Spleen (tissue), 11 donors: ENCODE data around the gene EXD3. TPM values are rescaled to one million over a fixed set of nuclear protein-coding genes. Genes with fewer than 3 reads are reported as not detected.

Experiments used
- DNase-seq: peaks from one replicate; pipeline ENCODE4 v3.0.0-alpha.2; 2020
- H3K27ac ChIP-seq, 8 donors: fragments of 200-600 bp; sonication (generic) in 7 of 8; 1 replicate in 4 of 8; 2 replicates in 4 of 8; pipeline versions ENCODE4 v1.5.0 to v1.8.0; 2016 to 2021; ENCODE audit warnings: inconsistent platforms in 4 of 8, mild to moderate bottlenecking in 4 of 8, moderate library complexity in 1 of 8
- H3K27me3 ChIP-seq, 7 donors: fragments of 200-600 bp; sonication (generic) in 6 of 7; replicated peaks in 1 of 7; 1 replicate in 4 of 7; 2 replicates in 3 of 7; pipeline versions ENCODE4 v1.5.0 to v1.8.0; 2016 to 2021; ENCODE audit warnings: inconsistent platforms in 3 of 7, mild to moderate bottlenecking in 1 of 7
- H3K36me3 ChIP-seq, 6 donors: fragments of 200-600 bp; sonication (generic) in 5 of 6; 1 replicate in 4 of 6; 2 replicates in 2 of 6; pipeline versions ENCODE4 v1.5.0 to v1.8.0; 2016 to 2021; ENCODE audit warnings: inconsistent platforms in 2 of 6
- H3K4me1 ChIP-seq, 6 donors: fragments of 200-600 bp; sonication (generic) in 5 of 6; 1 replicate in 3 of 6; 2 replicates in 3 of 6; pipeline versions ENCODE4 v1.5.0 to v1.8.0; 2016 to 2021; ENCODE audit warnings: inconsistent platforms in 3 of 6
- H3K4me3 ChIP-seq, 8 donors: fragments of 200-600 bp; sonication (generic) in 7 of 8; 1 replicate in 4 of 8; 2 replicates in 4 of 8; pipeline versions ENCODE4 v1.5.0 to v1.8.0; 2016 to 2021; ENCODE audit warnings: inconsistent platforms in 4 of 8, mild to moderate bottlenecking in 4 of 8, moderate library complexity in 2 of 8
- H3K9me3 ChIP-seq, 8 donors: fragments of 200-600 bp; sonication (generic) in 7 of 8; 1 replicate in 4 of 8; 2 replicates in 4 of 8; pipeline versions ENCODE4 v1.5.0 to v1.8.0; 2016 to 2021; ENCODE audit warnings: inconsistent platforms in 4 of 8
- POLR2A ChIP-seq, 3 donors: fragments of 450-650 bp; IDR thresholded peaks; one replicate each; pipeline ENCODE4 v1.5.1; 2017; ENCODE audit warnings: antibody characterized with exemption in 3 of 3, mild to moderate bottlenecking in 1 of 3
- POLR2AphosphoS5 ChIP-seq, 3 donors: sonication (generic); formaldehyde crosslinking; IDR thresholded peaks; one replicate each; pipeline ENCODE4 v1.5.1; 2017; ENCODE audit warnings: antibody characterized with exemption in 3 of 3
- WGBS, 5 donors: extraction: QIAGEN DNeasy Blood & Tissue Kit in 3 of 5; methylation state at CpG; one replicate each; pipeline versions ENCODE4 v1.1.5 to v1.1.7; 2013 to 2018; 5-methylcytosine and 5-hydroxymethylcytosine counted together
- intact Hi-C: fragments of 100-400 bp; cut with DNase I; formaldehyde crosslinking; loops from one replicate; pipeline ENCODE4 v1.15.0; 2023; ENCODE audit warnings: low total_unique reads
- polyA plus RNA-seq, 3 donors: library from polyadenylated mRNA; stranded (reverse); fragments of 200-250 nt; gene quantifications; one replicate each; pipeline ENCODE4 v1.2.1, GENCODE V29; 2013
- total RNA-seq, 7 donors: library from RNA; depleted of rRNA in 3 of 7; stranded (reverse); fragments of >200 nt in 3 of 7; fragmentation: NEBNext Ultra II Directional in 4 of 7; extraction: Animal tissue kit (Norgen Biotek cat#: 25700) in 4 of 7; gene quantifications; one replicate each; pipeline versions ENCODE4 v1.1.0 to v1.2.1, GENCODE V29; 2016 to 2021
- TF ChIP-seq, protein P1 (sequence below), 11 experiments: fragments of 200-600 bp in 7 of 11; fragments of 450-650 bp in 4 of 11; sonication (generic) in 4 of 11; IDR thresholded peaks in 8 of 11; conservative IDR thresholded peaks in 3 of 11; 1 replicate in 7 of 11; 2 replicates in 4 of 11; pipeline versions ENCODE4 v1.4.0 to v1.8.0; 2016 to 2021; ENCODE audit warnings: antibody characterized with exemption in 11 of 11, inconsistent platforms in 4 of 11, mild to moderate bottlenecking in 1 of 11
- donor health status: healthy with polysubstance abuse.
- donor health status: DM: no; HTN: no; CAD: no; lungs with moderate emphysema.
- donor health status: DM: no; HTN: no; CAD: no.
- donor health status: Bipolar disorder and iron deficiency.
- donor health status: healthy.
- donor health status: DM: no; HTN: no; CAD: no.
- donor health status: DM: yes; HTN: yes; CAD: no.

Gene EXD3
- total and polyA plus RNA-seq, 10 donors, result 14.5 to 62.3 (median 36.3) TPM

DNA sequence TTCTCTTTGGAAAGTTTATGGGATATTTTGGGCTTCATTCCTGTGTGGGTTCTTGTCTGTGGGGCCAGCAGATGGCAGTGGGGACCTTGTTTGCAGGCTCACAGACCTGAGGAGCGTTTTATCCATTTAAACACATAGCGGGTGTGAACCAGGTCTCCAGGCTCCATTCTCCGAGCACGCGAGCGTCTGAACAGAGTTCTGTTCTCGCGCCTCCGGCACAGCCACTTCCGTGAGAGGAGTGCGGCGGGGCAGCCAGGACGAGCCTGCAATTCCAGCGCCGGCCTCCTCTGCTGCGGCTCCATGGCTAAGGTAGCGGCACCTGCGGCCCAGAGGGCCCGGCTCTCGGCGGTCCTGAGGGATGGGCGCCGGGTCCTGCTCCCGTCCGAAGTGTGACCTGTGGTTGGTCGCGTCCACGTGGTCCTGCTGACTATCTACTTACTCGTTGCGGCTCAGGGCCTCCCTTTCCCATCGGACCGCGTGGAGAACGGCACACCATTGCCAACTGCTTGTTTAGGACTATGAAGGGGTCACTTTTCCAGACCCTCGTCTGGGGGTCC, 128.2 kb downstream of the EXD3 start:
- H3K27ac ChIP-seq, result peak overlapping the region in 1 of 8 donors; percentile 5
- no peak for TF ChIP-seq POLR2A (IDR thresholded peaks at IDR 0.05)
- TF ChIP-seq, protein P1, sequence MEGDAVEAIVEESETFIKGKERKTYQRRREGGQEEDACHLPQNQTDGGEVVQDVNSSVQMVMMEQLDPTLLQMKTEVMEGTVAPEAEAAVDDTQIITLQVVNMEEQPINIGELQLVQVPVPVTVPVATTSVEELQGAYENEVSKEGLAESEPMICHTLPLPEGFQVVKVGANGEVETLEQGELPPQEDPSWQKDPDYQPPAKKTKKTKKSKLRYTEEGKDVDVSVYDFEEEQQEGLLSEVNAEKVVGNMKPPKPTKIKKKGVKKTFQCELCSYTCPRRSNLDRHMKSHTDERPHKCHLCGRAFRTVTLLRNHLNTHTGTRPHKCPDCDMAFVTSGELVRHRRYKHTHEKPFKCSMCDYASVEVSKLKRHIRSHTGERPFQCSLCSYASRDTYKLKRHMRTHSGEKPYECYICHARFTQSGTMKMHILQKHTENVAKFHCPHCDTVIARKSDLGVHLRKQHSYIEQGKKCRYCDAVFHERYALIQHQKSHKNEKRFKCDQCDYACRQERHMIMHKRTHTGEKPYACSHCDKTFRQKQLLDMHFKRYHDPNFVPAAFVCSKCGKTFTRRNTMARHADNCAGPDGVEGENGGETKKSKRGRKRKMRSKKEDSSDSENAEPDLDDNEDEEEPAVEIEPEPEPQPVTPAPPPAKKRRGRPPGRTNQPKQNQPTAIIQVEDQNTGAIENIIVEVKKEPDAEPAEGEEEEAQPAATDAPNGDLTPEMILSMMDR (IDR thresholded peaks at IDR 0.05 in 8 of 11, conservative IDR thresholded peaks at IDR 0.05 in 3 of 11), result peak in 1 of 11 experiments; percentile 22
- no peak for TF ChIP-seq POLR2AphosphoS5 (IDR thresholded peaks at IDR 0.05)
- H3K4me1 ChIP-seq, result peaks cover 16 to 58% (median 42%) of the 10 kb centered on the region in 6 donors
- no peak for DNase-seq
- intact Hi-C loops, result loop anchor here (5.0 to 10.0 kb wide), 2 partner anchors 113 to 230 kb away; no protein-coding TSS in a partner anchor
- H3K9me3 ChIP-seq, result peaks cover 0 to 5% (median 0%) of the 10 kb centered on the region in 8 donors
- 16 to 23% (median 18%) methylated on average over 17 to 35 of the region's 35 CpGs for WGBS, 5 donors
- peak overlapping the region in 7 of 8 donors; percentile 24 to 75 (median 41) for H3K4me3 ChIP-seq
- peaks cover 2 to 73% (median 39%) of the 10 kb centered on the region in 7 donors for H3K27me3 ChIP-seq
- H3K36me3 ChIP-seq, result no peaks in the 10 kb centered on the region

DNA sequence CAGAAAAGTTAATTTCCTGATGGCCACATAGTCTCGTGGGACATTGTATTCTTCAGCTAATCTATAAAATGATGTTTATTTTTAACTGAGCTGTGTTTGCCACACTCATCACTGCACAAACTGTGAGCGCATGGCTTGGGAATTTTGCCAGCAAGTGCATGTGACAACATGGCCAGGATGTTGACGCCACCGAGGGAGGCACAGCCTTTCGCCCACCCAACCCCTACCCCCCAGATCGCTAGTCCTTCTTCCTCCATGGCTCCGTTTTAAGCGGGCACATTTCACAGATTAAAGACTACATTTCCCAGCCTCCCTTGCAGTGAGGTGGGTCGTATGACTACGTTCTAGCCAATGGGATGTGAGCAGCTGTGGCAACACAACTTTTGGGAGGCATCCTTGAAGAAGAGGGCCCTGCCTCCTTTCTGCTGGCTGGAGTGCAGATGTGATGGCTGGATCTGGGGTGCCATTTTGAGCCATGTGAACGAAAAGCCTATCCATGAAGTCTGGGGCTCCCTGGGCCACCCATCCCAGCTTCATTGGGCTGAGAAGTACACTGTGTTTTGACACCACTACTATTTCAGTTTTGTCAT, 128.8 kb downstream of the EXD3 start:
- no peak for DNase-seq
- Histone ChIP-seq H3K4me3 (no peak overlapping the region), H3K4me1 (peaks cover 16 to 52% (median 37%) of the 10 kb centered on the region in 6 donors), H3K27ac (no peak overlapping the region), H3K36me3 (no peaks in the 10 kb centered on the region), H3K27me3 (peaks cover 2 to 67% (median 33%) of the 10 kb centered on the region in 7 donors), H3K9me3 (peaks cover 0 to 5% (median 0%) of the 10 kb centered on the region in 8 donors)
- TF ChIP-seq, protein P1 (IDR thresholded peaks at IDR 0.05 in 8 of 11, conservative IDR thresholded peaks at IDR 0.05 in 3 of 11), result no peak
- TF ChIP-seq POLR2AphosphoS5 (IDR thresholded peaks at IDR 0.05) (no peak), POLR2A (IDR thresholded peaks at IDR 0.05) (no peak)
- WGBS, 5 donors, result 29 to 44% (median 34%) methylated on average over 11 of the region's 11 CpGs
- intact Hi-C loops, result loop anchor here (10.0 kb wide), 1 partner anchor 231 kb away; no protein-coding TSS in a partner anchor

DNA sequence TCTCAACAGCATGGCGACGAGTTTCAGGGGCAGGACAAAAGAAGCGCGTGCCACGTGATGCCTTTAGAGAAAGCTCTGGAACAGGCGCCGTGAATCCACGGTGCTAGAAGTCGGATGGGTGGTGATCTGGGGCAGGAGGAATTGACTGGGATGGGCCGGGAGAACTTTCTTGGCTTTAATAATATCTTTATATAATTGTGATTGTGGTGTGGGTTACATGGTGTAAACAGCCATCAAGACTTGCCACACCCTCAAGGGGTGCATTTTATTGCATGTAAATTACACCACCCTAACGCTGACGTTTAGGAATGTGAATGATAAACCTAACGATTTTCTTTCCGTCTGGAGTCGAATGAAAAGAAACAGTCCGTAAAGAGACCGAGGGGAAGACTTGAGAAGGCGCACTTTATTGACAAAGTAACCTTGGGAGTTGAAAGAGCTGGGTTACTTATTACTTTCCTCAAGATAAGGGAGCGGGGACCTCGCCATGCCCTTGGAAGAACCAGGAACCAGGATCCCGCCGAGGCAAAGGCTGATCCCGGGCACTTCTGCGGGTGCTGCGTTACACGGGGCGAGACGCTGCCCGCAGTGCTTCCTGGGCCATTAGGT, 129.4 kb downstream of the EXD3 start:
- TF ChIP-seq POLR2A (IDR thresholded peaks at IDR 0.05), result no peak
- TF ChIP-seq POLR2AphosphoS5 (IDR thresholded peaks at IDR 0.05), result no peak
- TF ChIP-seq, protein P1 (IDR thresholded peaks at IDR 0.05 in 8 of 11, conservative IDR thresholded peaks at IDR 0.05 in 3 of 11), result no peak
- DNase-seq, result no peak
- Histone ChIP-seq H3K9me3 (peaks cover 0 to 5% (median 0%) of the 10 kb centered on the region in 8 donors), H3K4me3 (no peak overlapping the region), H3K27me3 (peaks cover 2 to 61% (median 27%) of the 10 kb centered on the region in 7 donors), H3K27ac (no peak overlapping the region), H3K4me1 (peaks cover 16 to 46% (median 34%) of the 10 kb centered on the region in 6 donors), H3K36me3 (no peaks in the 10 kb centered on the region)
- WGBS, 5 donors, result 80 to 85% (median 84%) methylated on average over 29 of the region's 29 CpGs
- intact Hi-C loops, result loop anchor here (10.0 kb wide), 1 partner anchor 231 kb away; no protein-coding TSS in a partner anchor

DNA sequence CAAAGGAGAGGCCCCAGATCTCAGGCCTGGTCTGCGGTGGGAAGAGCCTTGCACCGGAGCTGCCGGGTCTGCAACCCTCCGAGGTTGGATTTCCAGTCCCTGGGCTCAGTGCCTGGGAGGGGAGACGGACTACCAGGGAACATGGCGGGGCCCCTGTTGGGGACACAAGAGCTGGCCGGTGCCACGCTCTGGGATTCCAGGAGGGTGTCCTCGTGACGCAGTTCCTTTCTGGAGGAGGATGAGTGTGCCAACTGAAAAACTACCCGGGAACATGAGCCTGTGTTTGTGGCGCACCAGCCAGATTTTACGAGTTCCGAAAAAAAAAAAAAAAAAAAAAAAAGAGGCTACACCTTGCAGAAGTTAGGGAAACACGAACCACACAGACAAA, 129.9 kb downstream of the EXD3 start:
- Histone ChIP-seq H3K36me3 (no peaks in the 10 kb centered on the region), H3K27me3 (peaks cover under 1 to 56% (median 22%) of the 10 kb centered on the region in 7 donors), H3K9me3 (peaks cover 0 to 5% (median 0%) of the 10 kb centered on the region in 8 donors), H3K4me1 (peaks cover 15 to 41% (median 29%) of the 10 kb centered on the region in 6 donors), H3K4me3 (no peak overlapping the region), H3K27ac (no peak overlapping the region)
- DNase-seq, result no peak
- intact Hi-C loops, result loop anchor here (10.0 kb wide), 1 partner anchor 232 kb away; no protein-coding TSS in a partner anchor
- TF ChIP-seq, protein P1 (IDR thresholded peaks at IDR 0.05 in 8 of 11, conservative IDR thresholded peaks at IDR 0.05 in 3 of 11), result no peak
- no peak for TF ChIP-seq POLR2AphosphoS5 (IDR thresholded peaks at IDR 0.05)
- TF ChIP-seq POLR2A (IDR thresholded peaks at IDR 0.05), result no peak
- WGBS, 5 donors, result 88 to 93% (median 91%) methylated on average over 15 of the region's 15 CpGs
